GM11168 (cell line): ENCODE measurements around the gene PLD4.

ENCODE experiments used
- in situ Hi-C: fragments of 300-500 bp; cut with MboI; formaldehyde crosslinking; loops from one replicate; pipeline ENCODE4 v1.12.0; 2022; ENCODE audit warnings: low sequenced_read_pairs; ENCODE audit not compliant: unreplicated experiment

The PLD4 gene

DNA sequence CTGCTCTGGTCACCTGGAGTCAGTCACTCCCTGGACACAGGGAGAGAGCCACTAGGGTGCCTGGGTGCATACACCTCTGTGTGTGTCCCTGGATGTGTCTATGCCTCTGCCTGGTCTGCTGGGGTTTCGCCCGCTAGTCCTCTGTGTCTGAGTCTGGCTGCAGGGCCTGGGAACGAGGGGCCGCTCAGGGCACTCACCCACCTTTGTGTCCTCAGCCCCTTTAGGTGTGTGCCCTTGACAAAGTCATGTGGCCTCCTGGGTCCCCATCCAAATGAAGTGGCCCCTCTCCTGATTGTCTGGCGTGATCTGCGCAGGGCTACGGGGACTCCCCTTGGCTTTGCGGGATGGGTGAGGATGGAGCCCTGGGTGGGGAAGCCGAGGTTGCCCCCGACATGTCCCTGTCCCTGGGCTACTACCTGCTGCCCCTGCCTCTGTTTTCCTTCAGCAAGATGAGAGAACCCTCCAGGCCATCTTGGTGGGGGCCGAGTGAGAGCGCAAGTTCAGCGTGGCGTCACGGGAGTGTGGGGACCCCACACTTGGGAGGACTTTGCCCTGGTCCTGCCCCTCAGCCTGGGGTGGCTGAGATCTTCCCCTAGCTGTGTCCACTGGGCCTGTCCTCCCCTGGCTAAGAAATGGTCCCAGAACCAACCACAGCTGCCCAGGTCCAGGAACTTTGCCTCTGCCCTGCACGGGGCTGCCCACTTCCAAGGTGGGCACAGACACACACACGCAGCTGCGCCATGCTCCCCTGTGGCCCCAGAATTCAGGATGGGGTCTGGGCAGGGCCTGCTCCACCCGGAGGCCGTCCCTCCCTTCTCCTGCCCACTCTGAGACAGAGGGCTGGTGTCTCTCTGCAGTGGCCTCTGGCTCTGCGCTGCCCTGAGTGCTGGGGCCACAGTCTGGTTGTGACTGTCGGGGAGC, 56.2 kb downstream of the PLD4 start:
- in situ Hi-C loops: no loop called here

DNA sequence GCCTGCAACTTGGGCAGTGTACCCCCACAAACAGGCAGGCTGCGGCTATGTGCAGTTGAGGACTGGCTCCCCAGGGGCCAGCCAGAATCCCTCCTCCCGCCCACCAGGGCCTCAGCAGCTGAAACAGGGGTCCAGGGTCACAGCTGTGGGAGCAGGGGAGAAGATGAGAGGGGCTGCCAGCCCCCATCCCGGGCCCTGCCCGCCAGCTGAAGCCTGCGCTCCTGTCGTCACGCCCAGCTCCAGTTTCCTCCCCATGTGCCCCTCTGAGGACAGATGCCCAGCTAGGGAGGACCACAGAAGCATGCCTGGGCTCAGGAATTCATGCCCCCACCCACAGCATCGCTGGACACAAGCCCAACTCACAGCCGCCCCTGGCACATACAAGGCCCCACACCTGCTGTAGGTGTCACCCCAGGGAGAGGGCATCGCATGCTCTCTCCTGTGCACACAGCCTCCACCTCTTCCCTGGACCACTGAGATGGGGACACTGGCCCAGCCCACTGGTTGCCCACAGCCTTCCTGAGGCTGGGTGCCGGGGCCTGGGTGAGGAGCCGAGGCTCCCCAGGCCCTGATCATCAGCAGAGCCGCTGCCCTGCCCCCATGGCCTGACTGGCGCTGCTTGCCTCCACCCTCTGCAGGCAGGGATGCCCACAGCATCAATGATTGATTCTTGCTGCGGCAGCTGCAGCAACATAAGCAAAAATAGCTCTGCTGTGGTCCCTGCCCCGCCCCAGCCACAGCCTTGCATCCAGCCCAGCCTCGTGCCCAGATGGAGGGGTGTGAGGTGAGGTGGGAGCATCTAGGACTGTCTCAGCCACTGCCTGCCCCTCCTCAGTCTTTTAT, 57.2 kb downstream of the PLD4 start:
- in situ Hi-C loops: no loop called here

DNA sequence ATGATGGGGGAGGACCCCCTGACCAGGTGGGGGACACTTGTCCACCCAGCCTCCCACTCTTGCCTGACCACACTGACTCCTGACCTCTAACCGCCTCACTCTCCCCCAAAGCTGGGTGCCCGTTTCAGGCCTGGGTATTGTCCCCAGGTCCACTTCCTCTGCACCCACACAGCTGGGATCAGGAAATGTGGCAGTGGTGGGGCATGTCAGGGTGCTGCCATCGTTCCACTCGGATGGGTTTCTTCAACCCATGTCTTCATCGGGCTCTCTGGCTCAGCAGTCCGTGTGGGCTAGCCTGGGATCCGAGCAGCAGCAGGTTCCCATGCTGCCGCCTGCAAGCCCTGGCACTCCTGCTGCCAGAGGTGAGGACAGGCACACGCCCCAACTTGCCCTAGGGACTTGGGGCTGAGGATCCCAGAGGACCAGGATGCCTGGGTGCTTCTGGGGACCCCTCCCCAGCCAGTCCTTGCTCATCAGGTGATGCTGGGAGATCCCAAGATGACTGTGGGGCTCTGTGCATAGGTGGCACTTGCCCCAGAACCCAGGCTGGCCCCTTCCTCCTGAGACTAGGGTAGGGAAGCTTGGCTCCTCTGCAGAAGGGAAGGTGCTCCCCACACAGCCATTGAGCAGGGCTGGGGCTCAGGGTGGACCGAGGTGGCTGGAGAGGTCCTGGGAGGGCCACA, 58.0 kb downstream of the PLD4 start:
- in situ Hi-C loops: no loop called here
